NCI-H526 (cell line): Measurements from ENCODE around the gene UQCRC2.
A peak's percentile ranks its signal among the peaks of the same experiment; 100 is the strongest.
"Not testable (repeated sequence)": the region's sequence is repeated elsewhere in the genome, so short reads cannot be mapped to it uniquely, and the experiment has no call there.

Experiments used
- DNase-seq, 2 experiments: peaks; one replicate each; lab custom pipeline; 2025; lab: John Stamatoyannopoulos, UW

Gene UQCRC2

GRCh38 chr16:21952793-21953540 lies at the start of gene UQCRC2:
Gene UQCRC2 (plus strand): TSS chr16:21953361. CDS start chr16:21953424, 63 bp downstream.
- DNase-seq, result peak; percentile 97

GRCh38 chr16:21932650-21933049 lies 20.5 kb upstream of the UQCRC2 start:
- not testable (repeated sequence) for DNase-seq

- not testable (repeated sequence) for DNase-seq
These were observed 19.8 kb upstream of the UQCRC2 start for GRCh38 chr16:21933316-21933715.

GRCh38 chr16:21933790-21934189 lies 19.4 kb upstream of the UQCRC2 start:
- not testable (repeated sequence) for DNase-seq

- DNase-seq, result not testable (repeated sequence)
These were observed 16.9 kb upstream of the UQCRC2 start for GRCh38 chr16:21936216-21936615.

GRCh38 chr16:21937336-21937829 lies 15.8 kb upstream of the UQCRC2 start:
- no peak for DNase-seq

- no peak for DNase-seq
These were observed 12.6 kb upstream of the UQCRC2 start for GRCh38 chr16:21940570-21940969.

- DNase-seq, result no peak
These were observed 9.6 kb upstream of the UQCRC2 start for GRCh38 chr16:21943571-21943970.

- no peak for DNase-seq
These were observed 6.1 kb upstream of the UQCRC2 start for GRCh38 chr16:21946889-21947635.

- DNase-seq, result no peak
These were observed 3.4 kb upstream of the UQCRC2 start for GRCh38 chr16:21949713-21950260.

GRCh38 chr16:21950782-21951521 lies 2.2 kb upstream of the UQCRC2 start:
- peak in 1 of 2 experiments; percentile 24 for DNase-seq

- peak; percentile 50 to 75 for DNase-seq
These were observed 945 bp upstream of the UQCRC2 start for GRCh38 chr16:21952040-21952792.

- DNase-seq, result no peak
These were observed 361 bp downstream of the UQCRC2 start for GRCh38 chr16:21953541-21953902.

- DNase-seq, result no peak
These were observed 4.7 kb downstream of the UQCRC2 start for GRCh38 chr16:21957714-21958346.

GRCh38 chr16:21959050-21959449 lies 5.9 kb downstream of the UQCRC2 start:
- no peak for DNase-seq

- no peak for DNase-seq
These were observed 9.3 kb downstream of the UQCRC2 start for GRCh38 chr16:21962475-21962874.

GRCh38 chr16:21963887-21964286 lies 10.7 kb downstream of the UQCRC2 start:
- no peak for DNase-seq

GRCh38 chr16:21964353-21964752 lies 11.2 kb downstream of the UQCRC2 start:
- no peak for DNase-seq

GRCh38 chr16:21971856-21972255 lies 18.7 kb downstream of the UQCRC2 start:
- DNase-seq, result no peak

- no peak for DNase-seq
These were observed 20.8 kb downstream of the UQCRC2 start for GRCh38 chr16:21973945-21974344.

GRCh38 chr16:21980032-21980431 lies 26.9 kb downstream of the UQCRC2 start:
- no peak for DNase-seq
